A549 (cell line): Measurements from ENCODE around the gene SFT2D2. TPM values are rescaled to one million over a fixed set of nuclear protein-coding genes. Genes with fewer than 3 reads are reported as not detected.

Source experiments
- ATAC-seq, 2 experiments: fragments of 200-7000 bp in 1 of 2; fragments of >200 bp in 1 of 2; cut with Nextera tagmentation in 1 of 2; cut with Tn5 transposase in 1 of 2; 3 replicates each; pipeline versions ENCODE4 v1.8.0 to v1.9.1; 2018 to 2020; ENCODE audit warnings: mild to moderate bottlenecking in 1 of 2, moderate library complexity in 1 of 2
- CTCF ChIA-PET: fragments of 300-600 bp; sonication (Branson Sonifier 250); formaldehyde crosslinking; extraction: SDS; loops from one replicate; lab custom pipeline; 2021; ENCODE audit warnings: antibody characterized with exemption, inconsistent platforms; lab: Yijun Ruan, JAX
- POLR2A ChIA-PET: fragments of 350-600 bp; formaldehyde crosslinking; extraction: SDS; loops from one replicate; lab custom pipeline; 2021; ENCODE audit warnings: antibody characterized with exemption, inconsistent platforms; lab: Yijun Ruan, JAX
- DNase-seq, 2 experiments: peaks; one replicate each; pipeline versions ENCODE4 v3.0.0 to v3.0.0-alpha.2; 2011 to 2016; ENCODE audit warnings: low read depth in 1 of 2, low spot score in 1 of 2
- FAIRE-seq: peaks from 2 replicates; lab custom pipeline; 2011; peaks lifted over from hg19 to GRCh38; lab: Jason Lieb, UNC
- H3K27ac ChIP-seq, 2 experiments: fragments of >200 bp; sonication (Bioruptor Twin); formaldehyde crosslinking; 3 replicates each; pipeline ENCODE4 v1.5.1; 2016 to 2017
- H3K4me1 ChIP-seq: fragments of >200 bp; sonication (Bioruptor Twin); formaldehyde crosslinking; 3 replicates; pipeline ENCODE4 v1.6.1; 2016
- H3K4me2 ChIP-seq: fragments of >200 bp; sonication (Bioruptor Twin); formaldehyde crosslinking; 3 replicates; pipeline ENCODE4 v1.6.1; 2016
- H3K4me3 ChIP-seq: fragments of >200 bp; sonication (Bioruptor Twin); formaldehyde crosslinking; 3 replicates; pipeline ENCODE4 v1.5.1; 2016
- H3K9me3 ChIP-seq: fragments of >200 bp; sonication (Bioruptor Twin); formaldehyde crosslinking; 3 replicates; pipeline ENCODE4 v1.6.1; 2016
- ATOH8 ChIP-seq: fragments of 250-450 bp; sonication (Bioruptor Pico); IDR thresholded peaks from 2 replicates; pipeline ENCODE4 v1.5.0; 2020; ENCODE audit warnings: low read depth, mild to moderate bottlenecking, moderate library complexity
- BHLHE40 ChIP-seq: IDR thresholded peaks from 2 replicates; pipeline ENCODE4 v1.6.1; 2012; ENCODE audit warnings: low read depth, low read length, inconsistent platforms
- CEBPB ChIP-seq, 2 experiments: fragments of >200 bp in 1 of 2; sonication (Bioruptor Twin) in 1 of 2; formaldehyde crosslinking in 1 of 2; IDR thresholded peaks; 2 replicates each; pipeline ENCODE4 v1.6.1; 2012 to 2016
- CHD4 ChIP-seq: fragments of 200-600 bp; sonication (generic); IDR thresholded peaks from 2 replicates; pipeline ENCODE4 v1.6.1; 2016; ENCODE audit warnings: antibody characterized with exemption, mild to moderate bottlenecking, borderline replicate concordance
- EHMT2 ChIP-seq: fragments of 200-600 bp; sonication (generic); IDR thresholded peaks from 2 replicates; pipeline ENCODE4 v1.6.1; 2016; ENCODE audit warnings: antibody characterized with exemption, low read depth, mild to moderate bottlenecking, moderate library complexity
- FOSL2 ChIP-seq, 2 experiments: fragments of 450-650 bp in 1 of 2; fragments of >200 bp in 1 of 2; sonication (Bioruptor Twin) in 1 of 2; formaldehyde crosslinking; IDR thresholded peaks; 2 replicates each; pipeline versions ENCODE4 v1.5.0 to v1.6.1; 2016 to 2020; ENCODE audit warnings: mild to moderate bottlenecking in 1 of 2, moderate library complexity in 1 of 2
- HDAC2 ChIP-seq: fragments of 200-600 bp; sonication (generic); IDR thresholded peaks from 2 replicates; pipeline ENCODE4 v1.6.1; 2016
- HES2 ChIP-seq: fragments of >200 bp; sonication (Bioruptor Twin); formaldehyde crosslinking; IDR thresholded peaks from 2 replicates; pipeline ENCODE4 v1.6.1; 2016
- HOXA7 ChIP-seq: fragments of 250-450 bp; sonication (Bioruptor Pico); IDR thresholded peaks from 2 replicates; pipeline ENCODE4 v1.5.0; 2020; ENCODE audit warnings: mild to moderate bottlenecking, moderate library complexity
- HOXB5 ChIP-seq: fragments of 250-450 bp; sonication (Bioruptor Pico); IDR thresholded peaks from 2 replicates; pipeline ENCODE4 v1.5.0; 2020; ENCODE audit warnings: mild to moderate bottlenecking, moderate library complexity
- KDM5A ChIP-seq: fragments of 200-600 bp; sonication (generic); IDR thresholded peaks from 2 replicates; pipeline ENCODE4 v1.6.1; 2016; ENCODE audit warnings: antibody characterized with exemption, mild to moderate bottlenecking
- NR3C1 ChIP-seq: fragments of >200 bp; sonication (Bioruptor Twin); formaldehyde crosslinking; IDR thresholded peaks from 3 replicates; pipeline ENCODE4 v1.6.1; 2017
- PBX3 ChIP-seq: IDR thresholded peaks from 2 replicates; pipeline ENCODE4 v1.6.1; 2012
- POLR2A ChIP-seq: IDR thresholded peaks from 2 replicates; pipeline ENCODE4 v1.6.1; 2012; ENCODE audit warnings: mild to moderate bottlenecking, low read length
- POLR2AphosphoS2 ChIP-seq: conservative IDR thresholded peaks from 2 replicates; pipeline ENCODE4 v1.6.1; 2012; ENCODE audit warnings: low read length, improper control_type of control experiment, inconsistent platforms
- REST ChIP-seq: fragments of 200-600 bp; sonication (generic); IDR thresholded peaks from 2 replicates; pipeline ENCODE4 v1.6.1; 2016; ENCODE audit warnings: antibody characterized with exemption, mild to moderate bottlenecking, moderate library complexity
- TP53 ChIP-seq: fragments of 250-450 bp; sonication (Bioruptor Pico); IDR thresholded peaks from 2 replicates; pipeline ENCODE4 v1.5.0; 2021; ENCODE audit warnings: mild to moderate bottlenecking, moderate library complexity
- ZC3H11A ChIP-seq: fragments of 450-650 bp; IDR thresholded peaks from 2 replicates; pipeline ENCODE4 v1.6.1; 2014; ENCODE audit warnings: antibody characterized with exemption, mild to moderate bottlenecking
- WGBS: methylation state at CpG from one replicate; pipeline ENCODE4 v1.1.6; 2017; ENCODE audit errors: missing lambda C conversion rate; 5-methylcytosine and 5-hydroxymethylcytosine counted together
- polyA plus RNA-seq, 4 experiments: library from polyadenylated mRNA; depleted of rRNA in 3 of 4; stranded (reverse); fragments of >200 nt; fragmentation: RNase III in 1 of 4; extraction: RNeasy Plus Mini Kit Qiagen cat#74134 plus additional on column Dnase treatment in 1 of 4; gene quantifications; 2 replicates in 3 of 4; 3 replicates in 1 of 4; pipeline ENCODE4 v1.2.3, GENCODE V29; 2011 to 2017
- TF ChIP-seq, protein P1 (sequence below): IDR thresholded peaks from 2 replicates; pipeline ENCODE4 v1.6.1; 2012; ENCODE audit warnings: low read depth, borderline replicate concordance

The SFT2D2 gene
- polyA plus RNA-seq, 2 of the 4 experiments (the other 2 are of a cell fraction), result 12.8 to 40.1 TPM

- H3K4me1 ChIP-seq, result no peaks in the 10 kb centered on the region
- ATAC-seq (no peak), FAIRE-seq (no peak), DNase-seq (no peak)
- ChIA-PET CTCF (no interaction called here), POLR2A (no interaction called here)
- no peaks in the 10 kb centered on the region for H3K9me3 ChIP-seq
- H3K4me2 ChIP-seq, result no peak overlapping the region
- no peak for TF ChIP-seq NR3C1
- no peak for TF ChIP-seq POLR2A
- no peak for TF ChIP-seq ATOH8 (CRISPR knock-in tag)
- TF ChIP-seq HDAC2, result no peak
- no peak for TF ChIP-seq PBX3
- TF ChIP-seq CEBPB (IDR thresholded peaks at IDR 0.05), result no peak
- TF ChIP-seq BHLHE40, result no peak
- TF ChIP-seq ZC3H11A, result no peak
- no peak for TF ChIP-seq CHD4
- TF ChIP-seq REST, result no peak
- TF ChIP-seq HOXA7 (CRISPR knock-in tag), result no peak
- TF ChIP-seq FOSL2 (IDR thresholded peaks at IDR 0.05), result no peak
- TF ChIP-seq FOSL2 (CRISPR knock-in tag; IDR thresholded peaks at IDR 0.05), result no peak
- TF ChIP-seq EHMT2, result no peak
- no peak for TF ChIP-seq HES2
- TF ChIP-seq HOXB5 (CRISPR knock-in tag), result no peak
- H3K4me3 ChIP-seq, result no peak overlapping the region
- H3K27ac ChIP-seq, result no peak overlapping the region
- 53% methylated on average over 3 of the region's 3 CpGs for WGBS
Measured at GRCh38 chr1:168199056-168199455, 26.7 kb upstream of the SFT2D2 start.

GRCh38 chr1:168202941-168203654, 22.7 kb upstream of the SFT2D2 start:
- Histone ChIP-seq H3K4me1 (no peaks in the 10 kb centered on the region), H3K4me2 (no peak overlapping the region), H3K9me3 (no peaks in the 10 kb centered on the region), H3K27ac (no peak overlapping the region), H3K4me3 (no peak overlapping the region)
- ChIA-PET CTCF (no interaction called here), POLR2A (no interaction called here)
- no peak for DNase-seq
- WGBS, result 88% methylated on average over 1 of the region's 1 CpG
- ATAC-seq, result no peak
- no peak for TF ChIP-seq HOXB5 (CRISPR knock-in tag)
- TF ChIP-seq POLR2AphosphoS2, result no peak
- TF ChIP-seq TP53 (CRISPR knock-in tag), result no peak
- TF ChIP-seq, protein P1, sequence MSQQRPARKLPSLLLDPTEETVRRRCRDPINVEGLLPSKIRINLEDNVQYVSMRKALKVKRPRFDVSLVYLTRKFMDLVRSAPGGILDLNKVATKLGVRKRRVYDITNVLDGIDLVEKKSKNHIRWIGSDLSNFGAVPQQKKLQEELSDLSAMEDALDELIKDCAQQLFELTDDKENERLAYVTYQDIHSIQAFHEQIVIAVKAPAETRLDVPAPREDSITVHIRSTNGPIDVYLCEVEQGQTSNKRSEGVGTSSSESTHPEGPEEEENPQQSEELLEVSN, result no peak
- TF ChIP-seq HES2, result no peak
- no peak for TF ChIP-seq CHD4
- no peak for TF ChIP-seq KDM5A
- TF ChIP-seq EHMT2, result no peak
- no peak for FAIRE-seq
